ENCODE results near the gene NBL1.

Gene NBL1

DNA sequence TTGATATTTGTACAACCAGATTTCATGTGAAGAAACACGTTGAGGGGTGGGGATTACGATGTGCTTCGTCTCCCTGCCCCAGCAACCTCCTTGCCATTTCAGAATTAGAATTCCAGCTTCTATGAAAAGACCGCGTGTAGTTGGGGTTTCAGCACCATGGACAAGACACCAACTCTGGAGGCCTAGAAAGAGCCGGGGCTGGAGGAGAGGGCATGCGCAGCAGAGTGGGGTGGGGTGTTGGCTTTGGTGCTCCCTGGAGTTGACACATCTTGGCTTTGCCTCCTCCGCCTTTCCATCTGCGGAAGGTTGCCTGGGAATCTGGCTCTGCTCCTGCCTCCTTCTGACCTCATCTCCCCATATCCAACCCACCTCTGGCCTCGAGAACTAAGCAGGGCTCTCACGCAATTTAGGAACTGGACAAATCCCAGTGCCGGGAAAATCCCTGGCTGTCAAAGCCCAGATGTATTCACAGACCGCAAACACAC, 32.4 kb downstream of the NBL1 start:
- no peak for DNase-seq

DNA sequence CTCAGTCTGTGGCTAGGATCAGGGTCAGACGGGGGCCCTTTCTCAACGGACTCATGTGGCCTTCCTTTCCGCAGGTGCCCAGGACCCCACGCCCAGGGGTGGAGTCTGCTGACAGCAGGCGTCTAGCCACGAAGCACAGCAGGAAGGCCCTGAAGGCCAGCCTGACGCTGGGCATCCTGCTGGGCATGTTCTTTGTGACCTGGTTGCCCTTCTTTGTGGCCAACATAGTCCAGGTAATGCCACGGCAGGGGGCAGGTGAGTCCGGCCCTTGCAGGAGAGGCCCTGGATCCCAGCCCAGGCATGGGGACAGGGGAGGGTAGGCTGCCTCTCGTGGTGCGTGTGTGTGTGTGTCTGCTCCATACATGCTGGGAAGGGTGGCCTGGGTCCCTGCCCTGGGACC, 34.4 kb downstream of the NBL1 start:
- no peak for DNase-seq

DNA sequence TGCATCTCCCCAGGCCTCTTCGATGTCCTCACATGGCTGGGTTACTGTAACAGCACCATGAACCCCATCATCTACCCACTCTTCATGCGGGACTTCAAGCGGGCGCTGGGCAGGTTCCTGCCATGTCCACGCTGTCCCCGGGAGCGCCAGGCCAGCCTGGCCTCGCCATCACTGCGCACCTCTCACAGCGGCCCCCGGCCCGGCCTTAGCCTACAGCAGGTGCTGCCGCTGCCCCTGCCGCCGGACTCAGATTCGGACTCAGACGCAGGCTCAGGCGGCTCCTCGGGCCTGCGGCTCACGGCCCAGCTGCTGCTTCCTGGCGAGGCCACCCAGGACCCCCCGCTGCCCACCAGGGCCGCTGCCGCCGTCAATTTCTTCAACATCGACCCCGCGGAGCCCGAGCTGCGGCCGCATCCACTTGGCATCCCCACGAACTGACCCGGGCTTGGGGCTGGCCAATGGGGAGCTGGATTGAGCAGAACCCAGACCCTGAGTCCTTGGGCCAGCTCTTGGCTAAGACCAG, 34.9 kb downstream of the NBL1 start:
- no peak for DNase-seq

DNA sequence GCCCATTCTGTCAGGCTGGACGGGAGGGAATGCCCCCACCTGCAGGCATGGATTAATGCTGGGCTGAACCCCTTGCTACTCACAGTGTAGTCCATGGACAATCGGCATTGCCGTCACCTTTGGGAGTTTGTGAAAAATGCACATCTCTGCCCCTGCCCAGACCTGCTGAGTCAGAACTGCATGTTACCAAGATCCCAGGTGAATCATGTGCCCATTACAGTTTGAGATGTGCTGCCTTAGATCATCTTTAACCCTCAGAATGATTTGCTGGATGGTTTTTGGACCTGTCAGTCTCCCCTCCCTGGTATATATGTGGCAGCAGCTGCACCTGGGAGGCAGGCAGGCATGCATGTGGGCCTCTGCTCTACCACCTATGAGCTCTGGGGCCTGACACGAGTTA, 35.6 kb downstream of the NBL1 start:
- DNase-seq = no peak

DNA sequence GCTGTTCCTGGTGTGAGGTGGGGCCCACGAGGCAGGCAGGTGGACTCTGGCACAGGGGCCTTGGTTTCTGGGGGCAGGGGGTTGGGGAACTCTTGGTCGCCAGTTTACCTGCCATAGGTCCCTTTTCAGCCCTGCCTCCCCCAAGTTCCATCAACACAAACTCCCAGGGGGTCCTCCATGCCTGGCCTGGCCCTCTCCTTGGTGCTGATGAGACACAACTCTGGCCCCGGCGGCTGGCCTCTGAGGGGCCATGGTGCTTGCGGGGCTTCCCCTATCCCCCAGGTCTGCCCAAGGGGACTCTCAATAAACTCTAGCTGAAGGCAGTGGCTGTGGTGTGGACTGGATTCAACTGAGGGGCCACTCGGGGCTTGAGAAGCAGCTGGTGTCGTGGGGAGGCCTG, 36.5 kb downstream of the NBL1 start:
- no peak for DNase-seq

DNA sequence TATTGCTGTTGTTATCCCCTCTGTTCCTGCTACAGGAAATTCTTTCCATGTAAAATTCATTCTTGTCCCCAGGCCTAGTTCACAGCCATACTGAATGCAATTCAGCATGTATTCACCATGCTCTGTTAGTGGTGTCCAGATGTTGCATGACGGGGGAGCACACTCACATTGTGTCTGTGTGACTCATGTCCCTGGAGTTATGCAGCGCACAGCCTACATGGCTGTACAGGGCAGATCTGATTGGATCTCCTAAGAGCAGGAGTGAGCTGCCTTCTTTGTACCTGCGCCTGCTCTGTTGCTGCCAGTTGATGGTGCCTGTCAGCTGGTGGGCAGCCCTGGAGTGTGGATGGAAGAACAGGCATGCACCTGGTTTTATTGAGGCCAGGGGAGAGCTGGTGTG, 38.1 kb downstream of the NBL1 start:
- DNase-seq = no peak

DNA sequence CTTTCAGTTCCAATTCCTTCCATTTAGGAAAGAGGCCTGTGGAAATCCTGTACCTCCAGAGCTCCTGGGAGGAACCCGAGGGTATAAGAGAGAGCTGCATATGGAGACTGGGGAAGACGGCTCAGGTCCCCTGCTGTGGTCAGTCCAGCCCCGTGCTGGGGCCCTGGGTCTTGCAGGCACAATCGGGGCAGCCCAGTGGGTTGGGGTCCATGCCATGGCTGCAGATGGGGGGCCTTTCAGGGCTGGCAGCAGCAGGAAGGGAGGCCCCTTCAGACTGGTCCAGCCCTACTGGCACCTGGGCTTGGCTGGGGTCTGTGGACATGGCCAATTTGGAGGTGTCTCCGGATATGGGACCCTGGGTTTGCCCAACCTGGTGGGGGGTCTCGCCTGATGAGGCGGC, 38.8 kb downstream of the NBL1 start:
- DNase-seq = no peak

DNA sequence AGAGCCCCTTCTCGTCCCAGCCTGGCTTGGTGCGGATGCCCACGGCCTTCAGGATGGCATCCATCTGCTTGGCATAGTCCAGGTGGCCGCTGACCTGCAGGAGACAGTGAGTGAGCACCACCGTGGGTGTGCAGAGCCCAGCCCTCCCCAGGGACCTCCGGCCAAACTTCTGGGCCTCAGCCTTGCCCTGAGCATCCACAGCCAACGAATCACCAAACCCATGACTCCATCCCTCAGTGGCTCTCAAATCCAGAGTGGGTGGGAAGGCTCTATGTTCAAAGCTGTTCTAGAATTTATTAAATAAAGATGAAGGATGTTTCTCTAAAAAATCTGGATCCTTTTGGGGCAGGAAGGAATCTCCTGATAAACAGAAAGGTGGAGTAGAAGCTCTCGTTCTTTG, 39.2 kb downstream of the NBL1 start:
- no peak for DNase-seq

DNA sequence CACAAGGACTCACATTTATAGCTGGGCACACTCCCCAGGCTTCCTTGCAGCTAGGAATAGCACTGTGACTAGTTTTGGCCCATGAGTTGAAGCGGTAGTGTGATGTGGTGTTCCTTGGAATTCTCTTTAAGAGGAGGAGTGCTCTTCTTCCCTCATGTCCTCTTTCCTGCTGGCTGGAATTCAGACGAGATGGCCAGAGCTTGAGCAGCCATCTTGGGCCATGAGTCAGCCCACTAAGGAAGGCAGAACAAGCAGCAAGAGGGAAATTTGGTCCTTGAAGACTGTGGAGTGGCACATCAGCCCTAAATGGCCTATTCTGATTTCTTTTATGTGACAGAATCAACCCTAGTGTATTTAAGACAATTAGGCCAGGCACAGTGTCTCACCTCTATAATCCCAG, 40.6 kb downstream of the NBL1 start:
- no peak for DNase-seq

DNA sequence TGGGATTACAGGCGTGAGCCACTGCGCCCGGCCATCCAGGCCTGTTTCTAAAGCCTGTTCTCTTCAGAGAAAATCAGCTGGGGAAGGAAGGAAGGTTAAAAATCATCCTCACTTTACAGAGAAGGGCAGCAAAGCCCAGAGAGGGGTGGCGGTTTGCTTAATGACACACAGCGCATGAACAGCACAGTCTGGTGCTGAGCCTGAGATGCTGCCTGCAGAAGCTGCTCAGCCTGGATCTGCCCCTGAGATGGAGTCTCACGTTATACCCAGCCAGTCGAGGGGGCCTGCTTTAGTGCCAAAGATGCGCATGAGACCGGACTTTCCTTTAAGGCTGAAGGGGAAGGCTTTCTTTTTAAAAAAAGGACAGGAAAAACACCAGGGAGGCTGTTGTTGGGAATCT, 41.9 kb downstream of the NBL1 start:
- DNase-seq = no peak

DNA sequence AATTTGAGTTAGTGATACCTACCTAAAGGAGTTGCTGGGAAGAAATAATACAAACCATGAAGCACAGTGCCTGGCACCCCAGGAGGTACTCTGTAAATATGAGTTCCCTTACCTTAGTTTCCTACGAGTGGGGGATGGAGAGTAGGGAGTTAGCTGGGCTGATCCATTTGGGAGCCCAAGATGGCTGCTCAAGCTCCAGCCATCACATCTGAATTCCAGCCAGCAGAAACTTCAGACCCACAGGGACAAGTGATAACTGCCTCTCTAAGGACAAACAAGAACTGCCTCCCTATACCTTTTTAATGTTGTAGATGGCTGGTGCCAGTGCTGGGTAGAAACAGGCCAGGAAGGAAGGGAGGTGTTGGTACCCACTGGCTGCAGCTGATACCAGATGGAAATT, 43.3 kb downstream of the NBL1 start:
- no peak for DNase-seq

DNA sequence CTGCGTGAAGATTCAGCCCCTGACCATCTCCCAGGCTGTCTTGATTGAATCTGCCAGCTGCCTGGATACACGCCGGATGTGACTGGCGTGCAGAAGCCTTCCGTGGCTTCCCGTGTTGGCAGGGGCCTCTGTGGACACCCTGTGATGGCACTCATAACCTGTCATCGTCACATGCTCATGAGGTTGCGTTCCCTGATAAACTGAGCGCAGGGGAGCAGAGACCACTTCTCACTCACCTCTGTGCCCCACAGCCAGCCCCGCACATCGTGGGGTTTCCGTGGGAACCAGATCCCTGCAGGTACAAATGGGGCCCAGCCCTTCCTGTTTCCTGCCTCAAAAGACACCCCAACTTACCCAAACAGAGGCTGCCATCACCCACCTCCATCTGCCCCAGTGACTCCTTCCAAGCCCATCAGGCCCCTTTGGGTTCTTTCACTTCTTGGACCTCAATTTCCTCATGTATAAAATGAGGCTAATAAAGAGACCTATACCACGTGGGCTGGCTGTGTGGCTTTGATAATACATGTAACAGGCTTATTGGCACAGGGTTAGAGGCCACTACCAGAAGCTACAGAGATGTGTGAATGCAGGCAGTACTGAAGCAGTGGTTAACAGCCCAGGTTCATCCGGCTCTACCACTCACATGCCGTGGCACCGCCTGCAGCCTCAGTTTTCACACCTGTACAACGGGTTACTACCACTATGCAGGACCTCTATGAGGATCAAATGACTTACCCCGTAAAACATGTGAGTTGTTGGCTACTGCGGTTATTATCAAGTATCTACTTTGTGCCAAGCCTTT, 44.1 kb downstream of the NBL1 start:
- no peak for DNase-seq

DNA sequence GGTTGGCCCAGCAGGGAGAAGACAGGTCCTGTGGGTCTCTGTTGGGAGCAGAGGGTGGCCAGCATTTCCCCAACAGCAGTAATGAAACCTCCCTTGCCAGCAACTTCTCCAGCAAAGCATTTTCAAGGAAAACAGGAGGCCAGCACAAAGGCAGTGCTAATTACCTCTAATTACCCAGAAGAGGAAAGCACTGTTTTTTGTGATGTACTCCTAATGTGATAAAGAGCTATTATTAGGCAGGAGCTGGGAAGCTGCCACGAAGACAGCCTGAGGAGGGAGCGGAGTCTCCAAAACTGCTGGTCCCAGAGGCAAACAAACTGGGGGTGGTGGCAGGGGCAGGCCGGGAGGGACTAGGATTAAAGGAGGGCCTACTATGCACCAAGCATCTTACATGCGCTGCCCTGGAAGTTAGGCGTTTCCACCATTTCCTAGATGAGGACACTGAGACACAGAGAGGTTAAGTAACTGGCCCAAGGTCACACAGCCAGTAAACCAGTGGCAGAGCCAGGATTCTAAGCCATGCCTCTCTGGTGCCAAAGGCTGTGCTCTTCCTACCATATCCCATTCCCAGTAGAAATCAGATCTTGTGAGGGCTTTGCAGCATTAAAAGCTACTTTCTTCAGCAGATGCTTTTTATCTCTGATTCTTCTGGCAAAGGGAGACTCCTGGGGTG, 45.1 kb downstream of the NBL1 start:
- no peak for DNase-seq

DNA sequence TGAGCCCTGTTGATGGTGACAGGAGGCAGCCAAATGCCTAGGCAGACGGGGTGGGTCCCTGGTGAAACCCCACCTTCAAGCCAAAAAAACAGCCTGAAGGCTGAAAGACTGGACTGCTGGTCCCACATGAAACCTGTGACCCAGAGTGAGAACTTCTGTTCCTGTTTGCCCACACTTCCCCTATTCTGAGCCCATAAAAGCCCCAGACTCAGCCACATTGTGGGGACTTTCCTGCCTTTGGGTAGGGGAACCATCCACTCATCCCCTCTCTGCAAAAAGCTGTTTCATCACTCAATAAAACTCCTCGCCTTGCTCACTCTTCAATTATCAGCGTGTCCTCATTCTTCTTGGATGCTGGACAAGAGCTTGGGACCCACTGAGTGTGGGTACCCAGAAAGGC, 45.7 kb downstream of the NBL1 start:
- no peak for DNase-seq

DNA sequence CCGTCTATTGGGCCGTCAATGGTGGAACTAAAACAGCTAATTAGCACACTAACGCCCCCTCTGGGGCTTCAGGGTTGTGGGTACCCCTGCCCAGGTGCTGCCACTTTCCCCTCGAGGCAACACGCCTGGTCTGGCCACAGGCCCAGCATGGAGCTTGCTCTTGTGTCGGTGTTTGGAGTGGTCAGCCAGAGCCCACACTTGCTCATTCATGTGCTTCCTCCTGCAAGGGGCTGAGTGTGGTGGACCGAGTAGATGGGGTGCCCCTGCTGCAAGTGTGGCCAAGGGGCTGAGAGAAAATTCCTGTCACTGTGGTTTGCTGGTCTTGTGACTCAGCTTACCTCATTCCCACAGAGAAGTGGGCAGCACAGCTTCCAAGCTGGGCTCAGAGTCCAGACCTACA, 46.2 kb downstream of the NBL1 start:
- no peak for DNase-seq

DNA sequence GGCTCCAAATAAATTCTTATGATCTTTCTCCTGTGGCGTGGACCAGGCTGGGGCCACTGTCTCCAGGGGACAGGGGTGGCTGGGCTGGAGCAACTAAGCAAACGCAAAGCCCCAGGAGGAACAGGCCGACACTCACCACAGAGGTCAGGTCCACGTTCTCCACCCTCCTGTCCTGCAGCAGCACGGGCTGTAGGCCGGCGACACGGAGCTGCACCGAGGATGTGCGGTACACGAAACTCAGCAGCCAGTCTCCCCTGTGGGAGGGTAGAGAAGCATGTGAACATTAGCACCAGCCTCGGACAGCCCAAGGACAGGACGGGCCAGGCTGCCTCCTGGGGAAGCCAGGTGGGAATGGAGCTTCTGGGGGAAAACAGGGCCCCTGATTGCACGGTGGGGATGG, 50.2 kb downstream of the NBL1 start:
- no peak for DNase-seq

DNA sequence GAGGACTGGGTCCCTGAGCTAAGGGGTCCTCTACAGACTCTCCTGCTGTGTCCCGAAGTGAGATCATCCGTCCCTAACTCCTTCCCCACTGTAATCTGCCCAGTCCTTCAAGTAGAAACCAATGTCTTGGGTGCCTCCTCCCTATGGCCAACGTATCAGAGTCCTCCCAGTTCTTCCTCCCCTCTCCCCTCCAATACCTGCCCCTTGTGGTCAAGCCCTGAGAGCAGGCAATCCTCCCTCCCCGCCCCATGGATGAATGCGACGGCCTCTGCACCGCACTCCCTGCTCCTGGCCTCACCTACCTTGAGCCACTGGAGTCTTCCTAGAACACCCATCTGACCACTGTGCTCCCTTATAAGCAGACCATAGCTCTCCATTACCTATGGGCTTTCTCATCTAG, 51.7 kb downstream of the NBL1 start:
- no peak for DNase-seq

DNA sequence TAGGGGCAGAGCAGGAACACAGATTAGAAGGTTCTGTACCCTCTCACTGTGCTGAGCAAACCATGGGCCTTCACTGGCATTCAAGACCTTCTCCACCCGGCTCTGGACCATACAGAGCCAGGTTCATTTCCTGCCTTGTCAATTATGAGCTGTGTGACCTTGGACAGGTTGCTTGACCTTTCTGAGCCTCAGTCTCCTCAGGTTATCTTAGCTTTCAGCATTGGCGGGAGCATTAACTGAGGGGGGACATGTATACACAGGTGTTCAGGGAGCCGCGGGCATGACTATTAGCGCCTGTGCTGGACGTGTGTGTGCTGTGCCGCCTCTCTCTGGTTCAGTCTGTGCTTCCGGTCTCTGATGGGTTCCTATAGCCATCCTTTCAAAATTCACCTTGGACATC, 52.7 kb downstream of the NBL1 start:
- no peak for DNase-seq

DNA sequence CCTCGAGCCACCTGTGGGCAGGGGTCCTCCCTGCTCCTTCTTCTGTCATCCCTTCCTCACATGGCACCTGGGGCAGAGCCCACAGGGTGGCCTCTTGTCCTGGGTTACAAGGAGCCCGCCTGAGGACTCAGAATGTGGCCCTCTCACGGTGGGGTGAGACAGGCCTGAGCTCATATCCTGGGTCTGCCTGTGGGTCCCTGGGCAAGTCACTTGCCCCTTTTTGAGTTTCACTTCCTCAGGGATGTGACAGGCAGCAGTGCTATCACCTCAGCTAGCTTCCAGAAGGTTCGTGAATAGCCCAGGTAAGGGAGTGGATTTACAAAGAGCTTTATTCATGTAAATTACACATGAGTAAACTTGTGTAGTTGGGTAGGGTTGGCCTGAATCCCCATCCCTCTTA, 54.1 kb downstream of the NBL1 start:
- no peak for DNase-seq

DNA sequence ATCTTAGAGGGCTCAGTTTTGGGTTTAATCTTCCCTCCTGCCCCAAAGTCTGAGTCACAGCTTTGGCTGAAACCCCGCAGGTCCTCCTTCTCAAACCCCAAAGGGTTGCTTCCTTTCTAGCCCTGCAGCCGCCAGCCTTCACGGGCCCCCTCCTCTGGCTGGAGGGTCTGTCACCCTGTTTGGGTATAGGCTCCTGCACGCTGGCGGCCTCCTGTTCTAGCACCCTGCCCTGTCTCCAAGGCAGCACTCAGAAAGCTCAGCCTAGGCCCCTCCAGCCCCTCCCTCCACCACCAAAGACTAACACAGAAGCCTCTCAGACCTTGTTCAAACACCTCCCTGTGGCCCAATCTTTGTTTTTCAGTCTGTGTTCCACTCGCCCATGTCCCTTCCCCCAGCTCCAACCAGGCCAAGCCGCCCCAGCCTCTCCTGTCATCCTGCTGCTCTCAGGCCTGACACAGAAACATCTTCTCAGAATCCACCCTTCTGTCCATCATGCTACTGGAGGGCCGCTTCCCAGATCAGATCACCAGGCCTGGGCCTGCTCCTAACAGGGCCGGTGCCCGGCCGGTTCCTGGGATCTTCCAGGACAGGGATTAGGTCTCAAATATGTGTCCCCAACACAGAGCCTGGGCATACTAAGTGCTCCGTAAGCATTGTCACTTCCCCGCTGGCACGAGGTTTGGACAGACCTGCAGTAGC, 56.1 kb downstream of the NBL1 start:
- DNase-seq = no peak

DNA sequence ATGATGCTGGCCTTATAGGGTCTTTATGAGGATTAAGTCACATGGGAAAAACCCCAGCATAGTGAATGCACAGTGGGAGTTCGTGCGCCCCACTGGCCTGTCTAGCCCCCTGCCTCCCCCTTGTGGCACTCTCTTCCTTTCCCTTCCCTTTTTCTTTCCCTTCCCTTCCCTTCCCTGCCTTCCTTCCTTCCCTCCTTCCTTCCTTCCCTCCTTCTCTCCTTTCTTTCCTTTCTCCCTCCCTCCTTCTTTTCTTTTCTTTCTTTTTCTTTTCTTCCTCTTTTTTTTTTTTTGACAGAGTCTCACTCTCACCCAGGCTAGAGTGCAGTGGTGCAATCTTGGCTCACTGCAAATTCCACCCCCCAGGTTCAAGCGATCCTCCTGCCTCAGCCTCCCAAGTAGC, 59.2 kb downstream of the NBL1 start:
- DNase-seq = no peak

DNA sequence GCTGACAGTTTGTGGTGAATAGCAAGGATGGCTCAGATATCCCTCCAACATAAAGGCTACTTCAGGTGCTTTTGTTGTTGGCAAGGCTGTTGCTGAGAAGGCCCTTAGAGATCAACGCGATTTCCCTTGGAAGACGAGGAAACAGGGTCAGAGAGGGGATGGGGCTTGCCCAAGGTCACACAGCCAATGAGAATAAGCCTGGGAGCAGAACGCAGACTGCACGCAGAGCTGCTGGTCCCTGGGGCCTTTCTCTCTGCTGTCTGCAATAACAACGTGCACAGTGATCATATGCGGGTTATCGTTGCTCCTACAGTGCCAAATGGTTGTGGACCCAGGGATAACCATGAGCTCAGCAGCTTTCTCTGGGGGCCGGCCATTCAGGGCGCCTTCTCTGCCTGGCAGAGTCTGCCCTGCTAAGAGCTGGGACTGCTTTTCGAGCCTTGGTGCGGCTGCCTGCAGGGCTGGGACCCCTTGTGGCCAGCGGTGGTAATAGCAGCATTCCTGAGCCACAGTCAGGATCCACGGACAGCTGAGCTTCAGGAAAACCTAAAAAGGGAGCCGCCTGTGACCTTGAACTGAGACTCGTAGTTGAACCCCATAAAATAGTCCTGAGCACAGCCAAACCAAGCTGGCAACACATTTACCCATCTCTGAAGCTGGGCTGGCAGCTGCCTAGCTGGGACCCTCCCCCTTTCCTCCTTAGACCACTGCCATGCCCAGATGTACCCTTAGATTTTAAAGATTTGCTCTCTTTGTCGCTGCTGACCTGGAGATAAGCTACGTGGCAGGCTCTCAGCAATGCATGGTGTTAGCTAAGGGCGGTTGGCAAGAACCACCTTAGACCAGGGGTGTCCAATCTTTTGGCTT, 60.4 kb downstream of the NBL1 start:
- peak; percentile 83 for DNase-seq

DNA sequence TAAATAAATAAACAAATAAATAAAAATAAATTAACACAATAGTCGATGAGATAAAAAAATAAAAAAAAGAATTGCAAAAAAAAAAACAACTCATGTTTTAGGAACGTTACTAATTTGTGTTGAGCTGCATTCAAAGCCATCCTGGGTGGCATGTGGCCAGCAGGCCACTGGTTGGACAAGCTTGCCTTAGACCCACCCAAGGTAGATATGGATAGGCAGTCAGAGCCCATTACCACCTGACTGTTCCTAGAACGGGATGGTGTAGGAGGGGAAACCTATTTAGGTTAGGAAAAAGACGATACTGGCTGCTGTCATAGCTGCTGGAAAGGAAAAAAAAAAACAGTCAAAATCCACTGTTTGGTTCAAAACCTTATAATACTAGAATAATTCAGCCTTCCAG, 61.4 kb downstream of the NBL1 start:
- no peak for DNase-seq
